DND-41 (cell line): ENCODE data around the gene MATN3.

ENCODE experiments used
- ATAC-seq: fragments of 200-7000 bp; cut with Tn5 transposase; 3 replicates; pipeline ENCODE4 v1.9.1; 2021; ENCODE audit warnings: low read depth; ENCODE audit not compliant: insufficient read depth
- DNase-seq: peaks from one replicate; pipeline ENCODE4 v3.0.0-alpha.2; 2020
- H2AFZ ChIP-seq: 2 replicates; pipeline ENCODE4 v1.6.0; 2012; ENCODE audit warnings: low read depth, low read length
- H3K27ac ChIP-seq: 2 replicates; pipeline ENCODE4 v1.5.1; 2012; ENCODE audit warnings: low read length, inconsistent platforms
- H3K27me3 ChIP-seq: fragments of 200-600 bp; sonication (generic); 2 replicates; pipeline ENCODE4 v1.6.0; 2012; ENCODE audit warnings: low read length, mild to moderate bottlenecking, inconsistent platforms; ENCODE audit not compliant: insufficient read depth, poor library complexity
- H3K36me3 ChIP-seq: 2 replicates; pipeline ENCODE4 v1.5.1; 2012; ENCODE audit warnings: low read length, inconsistent platforms; ENCODE audit not compliant: insufficient read depth
- H3K4me1 ChIP-seq: 2 replicates; pipeline ENCODE4 v1.5.1; 2012; ENCODE audit warnings: mild to moderate bottlenecking, low read length; ENCODE audit not compliant: insufficient read depth
- H3K4me2 ChIP-seq: 2 replicates; pipeline ENCODE4 v1.6.0; 2012; ENCODE audit warnings: mild to moderate bottlenecking, moderate library complexity, low read length, inconsistent platforms; ENCODE audit not compliant: insufficient read depth
- H3K4me3 ChIP-seq, 2 experiments: fragments of 200-600 bp in 1 of 2; shearing (Covaris generic) in 1 of 2; 2 replicates each; pipeline ENCODE4 v1.5.1; 2012 to 2016; ENCODE audit warnings: inconsistent platforms in 2 of 2, low read length in 2 of 2, mild to moderate bottlenecking in 2 of 2, low read depth in 1 of 2, moderate library complexity in 1 of 2
- H3K79me2 ChIP-seq: 2 replicates; pipeline ENCODE4 v1.6.0; 2012; ENCODE audit warnings: low read length, inconsistent platforms; ENCODE audit not compliant: insufficient read depth
- H3K9ac ChIP-seq: 2 replicates; pipeline ENCODE4 v1.6.0; 2012; ENCODE audit warnings: low read depth, mild to moderate bottlenecking, inconsistent platforms, low read length, moderate library complexity
- H3K9me3 ChIP-seq: 2 replicates; pipeline ENCODE4 v1.5.1; 2012; ENCODE audit warnings: low read length, moderate library complexity, mild to moderate bottlenecking, inconsistent platforms; ENCODE audit not compliant: insufficient read depth, severe bottlenecking
- H4K20me1 ChIP-seq: 2 replicates; pipeline ENCODE4 v1.6.0; 2012; ENCODE audit warnings: low read length; ENCODE audit not compliant: insufficient read depth
- EZH2 ChIP-seq: IDR thresholded peaks from 3 replicates; pipeline ENCODE4 v1.6.1; 2012; ENCODE audit warnings: borderline replicate concordance, low read depth, mild to moderate bottlenecking, moderate library complexity, low read length, inconsistent platforms; ENCODE audit not compliant: severe bottlenecking
- TF ChIP-seq, protein P1 (sequence below): IDR thresholded peaks from 2 replicates; pipeline ENCODE4 v1.5.1; 2012; ENCODE audit warnings: borderline replicate concordance, low read length, moderate library complexity, mild to moderate bottlenecking; ENCODE audit not compliant: poor library complexity, severe bottlenecking; ENCODE audit errors: extremely low read depth

The MATN3 gene

DNA sequence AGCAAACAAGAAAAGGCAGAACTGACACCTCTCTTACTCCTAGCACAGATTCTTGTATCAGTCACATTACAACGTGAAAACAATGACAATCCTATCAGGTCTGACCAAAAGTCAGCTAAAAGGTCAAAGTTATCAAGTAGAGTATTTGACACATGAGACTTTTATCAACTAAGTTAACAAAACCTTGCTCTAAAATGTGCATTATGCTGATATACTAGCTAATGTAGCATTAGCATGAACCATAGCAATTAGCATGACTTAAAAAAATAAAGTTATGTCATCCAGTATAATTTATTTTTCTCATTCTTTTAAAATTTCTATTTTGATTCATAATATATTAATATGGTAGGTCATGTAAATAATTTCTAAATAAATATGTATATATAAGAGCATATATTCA is 69.3 kb downstream of the MATN3 start:
- no peak for ATAC-seq
- Histone ChIP-seq H2AFZ (no peak overlapping the region), H3K79me2 (no peaks in the 10 kb centered on the region), H3K27ac (no peak overlapping the region), H3K36me3 (no peaks in the 10 kb centered on the region), H3K4me2 (no peak overlapping the region), H4K20me1 (no peaks in the 10 kb centered on the region), H3K4me1 (no peaks in the 10 kb centered on the region), H3K4me3 (no peak overlapping the region), H3K27me3 (peaks cover 3% of the 10 kb centered on the region), H3K9me3 (no peaks in the 10 kb centered on the region), H3K9ac (no peak overlapping the region)
- no peak for DNase-seq
- TF ChIP-seq, protein P1, sequence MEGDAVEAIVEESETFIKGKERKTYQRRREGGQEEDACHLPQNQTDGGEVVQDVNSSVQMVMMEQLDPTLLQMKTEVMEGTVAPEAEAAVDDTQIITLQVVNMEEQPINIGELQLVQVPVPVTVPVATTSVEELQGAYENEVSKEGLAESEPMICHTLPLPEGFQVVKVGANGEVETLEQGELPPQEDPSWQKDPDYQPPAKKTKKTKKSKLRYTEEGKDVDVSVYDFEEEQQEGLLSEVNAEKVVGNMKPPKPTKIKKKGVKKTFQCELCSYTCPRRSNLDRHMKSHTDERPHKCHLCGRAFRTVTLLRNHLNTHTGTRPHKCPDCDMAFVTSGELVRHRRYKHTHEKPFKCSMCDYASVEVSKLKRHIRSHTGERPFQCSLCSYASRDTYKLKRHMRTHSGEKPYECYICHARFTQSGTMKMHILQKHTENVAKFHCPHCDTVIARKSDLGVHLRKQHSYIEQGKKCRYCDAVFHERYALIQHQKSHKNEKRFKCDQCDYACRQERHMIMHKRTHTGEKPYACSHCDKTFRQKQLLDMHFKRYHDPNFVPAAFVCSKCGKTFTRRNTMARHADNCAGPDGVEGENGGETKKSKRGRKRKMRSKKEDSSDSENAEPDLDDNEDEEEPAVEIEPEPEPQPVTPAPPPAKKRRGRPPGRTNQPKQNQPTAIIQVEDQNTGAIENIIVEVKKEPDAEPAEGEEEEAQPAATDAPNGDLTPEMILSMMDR: no peak
- TF ChIP-seq EZH2: no peak

DNA sequence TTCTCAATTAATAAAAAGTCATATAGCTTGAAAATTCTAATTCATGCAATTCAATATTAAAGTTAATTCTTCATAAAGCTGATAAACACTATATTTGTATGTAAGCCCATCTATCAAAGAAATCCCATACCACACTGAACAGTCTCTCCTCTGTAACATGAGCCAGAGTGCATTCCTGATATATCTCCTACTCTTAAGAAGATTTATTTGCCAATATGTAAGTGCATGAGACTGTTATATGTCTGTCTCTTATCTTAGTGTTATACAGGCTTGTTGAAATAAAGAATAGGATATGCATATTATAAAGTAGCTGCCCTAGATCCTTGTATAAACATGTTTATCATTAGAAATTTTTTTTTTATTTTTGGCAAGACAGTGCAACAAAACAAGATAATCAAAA is 70.3 kb downstream of the MATN3 start:
- Histone ChIP-seq H3K9me3 (no peaks in the 10 kb centered on the region), H3K4me2 (no peak overlapping the region), H3K27ac (no peak overlapping the region), H3K4me3 (no peak overlapping the region), H2AFZ (no peak overlapping the region), H3K4me1 (no peaks in the 10 kb centered on the region), H3K36me3 (no peaks in the 10 kb centered on the region), H3K79me2 (no peaks in the 10 kb centered on the region), H4K20me1 (no peaks in the 10 kb centered on the region), H3K9ac (no peak overlapping the region), H3K27me3 (peaks cover 3% of the 10 kb centered on the region)
- ATAC-seq: no peak
- DNase-seq: no peak
- TF ChIP-seq, protein P1: no peak
- no peak for TF ChIP-seq EZH2
